Measurements from ENCODE around the gene GPN3. TPM values are rescaled to one million over a fixed set of nuclear protein-coding genes. Genes with fewer than 3 reads are reported as not detected.

The GPN3 gene
- total and polyA plus RNA-seq, 2 of the 8 experiments (the other 6 are each of a cell fraction or from before 2014, with no cell fraction given), result 49.7 to 52.9 TPM

DNA sequence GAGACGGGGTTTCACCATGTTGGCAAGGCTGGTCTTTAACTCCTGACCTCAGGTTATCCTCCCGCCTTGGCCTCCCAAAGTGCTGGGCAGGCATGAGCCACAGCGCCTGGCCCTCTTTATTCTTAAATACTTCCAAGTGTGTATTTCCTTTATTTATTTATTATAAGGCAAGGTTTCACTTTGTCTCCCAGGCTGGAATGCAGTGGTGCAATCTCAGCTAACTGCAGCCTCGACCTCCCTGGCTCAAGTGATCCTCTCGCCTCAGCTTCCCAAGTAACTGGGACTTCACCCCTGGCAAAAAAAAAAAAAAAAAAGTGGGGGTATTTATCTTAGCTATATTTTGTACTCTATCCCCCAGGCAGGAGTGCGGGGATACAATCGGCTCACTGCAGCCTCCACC lies 7.4 kb upstream of the GPN3 start:
- DNase-seq (ENCODE audit: low read depth in 1 of 2, low spot score in 2 of 2) (peak in 1 of 2 experiments; percentile 17), FAIRE-seq (no peak)
- Histone ChIP-seq H3K56ac (replicated peaks; ENCODE audit: insufficient read length, low read depth, low read length) (no peak overlapping the region), H3K4ac (replicated peaks; ENCODE audit: insufficient read length, low read depth, low read length) (no peak overlapping the region), H3K27me3 (replicated peaks in 1 of 4; ENCODE audit: control insufficient read depth in 3 of 4, extremely low read depth in 1 of 4, insufficient read depth in 3 of 4, low read length in 3 of 4) (no peaks in the 10 kb centered on the region), H3K79me2 (ENCODE audit: control insufficient read depth in 1 of 2, insufficient read depth in 2 of 2, low read length in 2 of 2) (no peaks in the 10 kb centered on the region), H3K9me3 (ENCODE audit: insufficient read depth in 2 of 2, low read depth in 1 of 2, low read length in 1 of 2) (no peaks in the 10 kb centered on the region), H3K23me2 (ENCODE audit: low read depth, low read length) (no peaks in the 10 kb centered on the region), H2BK20ac (ENCODE audit: low read length) (no peak overlapping the region), H2BK12ac (ENCODE audit: low read depth, low read length) (no peak overlapping the region), H3K4me1 (replicated peaks in 1 of 4; ENCODE audit: control insufficient read depth in 3 of 4, insufficient read depth in 4 of 4, low read length in 3 of 4) (no peaks in the 10 kb centered on the region), H2BK5ac (ENCODE audit: low read depth, low read length) (no peak overlapping the region), H3K4me3 (ENCODE audit: extremely low read depth in 1 of 4, insufficient read depth in 2 of 4, low read depth in 3 of 4, low read length in 4 of 4) (no peak overlapping the region), H3K4me2 (ENCODE audit: insufficient read depth in 1 of 2, low read depth in 2 of 2, low read length in 2 of 2) (no peak overlapping the region), H2BK120ac (replicated peaks; ENCODE audit: low read depth, low read length) (no peak overlapping the region), H3K14ac (ENCODE audit: insufficient read length) (no peak overlapping the region), H4K20me1 (replicated peaks in 1 of 2; ENCODE audit: control insufficient read depth in 1 of 2, insufficient read depth in 2 of 2, low read length in 2 of 2) (peaks cover 0 to 2% of the 10 kb centered on the region in 2 experiments), H3K18ac (ENCODE audit: extremely low read depth, low read length) (no peak overlapping the region), H3K9ac (replicated peaks in 1 of 4; ENCODE audit: extremely low read depth in 1 of 4, low read depth in 3 of 4, low read length in 3 of 4) (no peak overlapping the region), H3K23ac (ENCODE audit: insufficient read length) (no peak overlapping the region), H2BK15ac (ENCODE audit: low read length) (no peak overlapping the region), H3K79me1 (ENCODE audit: low read depth, low read length) (no peaks in the 10 kb centered on the region), H2AK5ac (ENCODE audit: low read depth, low read length) (no peak overlapping the region), H4K8ac (ENCODE audit: extremely low read depth, insufficient read depth, low read length) (no peak overlapping the region), H4K5ac (ENCODE audit: insufficient read length, low read depth, low read length) (no peak overlapping the region), H3K36me3 (ENCODE audit: control insufficient read depth in 2 of 4, insufficient read depth in 4 of 4, low read length in 3 of 4) (peaks cover 0 to 8% (median 0%) of the 10 kb centered on the region in 4 experiments; a peak in 2 of 8 replicates), H3K27ac (ENCODE audit: low read depth, low read length) (no peak overlapping the region), H2AFZ (ENCODE audit: low read length) (no peak overlapping the region), H4K91ac (replicated peaks; ENCODE audit: insufficient read length, low read length) (no peak overlapping the region)
- ChIA-PET CTCF (ENCODE audit: partially characterized antibody) (no interaction called here), POLR2A (ENCODE audit: partially characterized antibody) (no interaction called here)
- TF ChIP-seq CEBPB (IDR thresholded peaks at IDR 0.05; ENCODE audit: low read depth, low read length), result no peak
- no peak for TF ChIP-seq SP1 (IDR thresholded peaks at IDR 0.05; ENCODE audit: low read depth, low read length)
- no peak for TF ChIP-seq SIX5 (IDR thresholded peaks at IDR 0.05; ENCODE audit: low read depth, low read length)
- TF ChIP-seq BRCA1 (IDR thresholded peaks at IDR 0.05; ENCODE audit: low read depth, low read length), result no peak
- no peak for TF ChIP-seq NRF1 (IDR thresholded peaks at IDR 0.05; ENCODE audit: low read depth, low read length)
- no peak for TF ChIP-seq FOSL1 (IDR thresholded peaks at IDR 0.05; ENCODE audit: insufficient read depth, low read depth, low read length)
- TF ChIP-seq EGR1 (IDR thresholded peaks at IDR 0.05; ENCODE audit: borderline replicate concordance, low read depth, low read length), result no peak
- no peak for TF ChIP-seq EP300 (IDR thresholded peaks at IDR 0.05; ENCODE audit: borderline replicate concordance in 1 of 2, low read depth in 2 of 2, low read length in 2 of 2)
- TF ChIP-seq KDM1A (IDR thresholded peaks at IDR 0.05; ENCODE audit: borderline replicate concordance, low read length), result no peak
- no peak for TF ChIP-seq EZH2 (IDR thresholded peaks at IDR 0.05; ENCODE audit: low read depth, low read length, severe bottlenecking)
- TF ChIP-seq KDM4A (IDR thresholded peaks at IDR 0.05; ENCODE audit: low read depth, low read length, severe bottlenecking), result no peak
- TF ChIP-seq SRF (IDR thresholded peaks at IDR 0.05; ENCODE audit: low read depth, low read length), result no peak
- TF ChIP-seq ZNF274 (IDR thresholded peaks at IDR 0.05; ENCODE audit: borderline replicate concordance, extremely low read depth, low read length), result no peak
- no peak for TF ChIP-seq TAF7 (optimal IDR thresholded peaks at IDR 0.05; ENCODE audit: borderline replicate concordance, low read depth, low read length)
- WGBS, 2 experiments (ENCODE audit: extremely low coverage in 1 of 2, insufficient coverage in 1 of 2, insufficient read length in 1 of 2, insufficient replicate concordance in 2 of 2, low coverage in 1 of 2, low lambda C conversion rate in 2 of 2, missing lambda C conversion rate in 1 of 2), result 93% methylated on average over 7 of the region's 7 CpGs; no CpG with 5 or more reads in 1 of the 2 experiments

Measured in H1 (cell line).